ENCODE data around the gene BAIAP2.

The BAIAP2 gene

DNA sequence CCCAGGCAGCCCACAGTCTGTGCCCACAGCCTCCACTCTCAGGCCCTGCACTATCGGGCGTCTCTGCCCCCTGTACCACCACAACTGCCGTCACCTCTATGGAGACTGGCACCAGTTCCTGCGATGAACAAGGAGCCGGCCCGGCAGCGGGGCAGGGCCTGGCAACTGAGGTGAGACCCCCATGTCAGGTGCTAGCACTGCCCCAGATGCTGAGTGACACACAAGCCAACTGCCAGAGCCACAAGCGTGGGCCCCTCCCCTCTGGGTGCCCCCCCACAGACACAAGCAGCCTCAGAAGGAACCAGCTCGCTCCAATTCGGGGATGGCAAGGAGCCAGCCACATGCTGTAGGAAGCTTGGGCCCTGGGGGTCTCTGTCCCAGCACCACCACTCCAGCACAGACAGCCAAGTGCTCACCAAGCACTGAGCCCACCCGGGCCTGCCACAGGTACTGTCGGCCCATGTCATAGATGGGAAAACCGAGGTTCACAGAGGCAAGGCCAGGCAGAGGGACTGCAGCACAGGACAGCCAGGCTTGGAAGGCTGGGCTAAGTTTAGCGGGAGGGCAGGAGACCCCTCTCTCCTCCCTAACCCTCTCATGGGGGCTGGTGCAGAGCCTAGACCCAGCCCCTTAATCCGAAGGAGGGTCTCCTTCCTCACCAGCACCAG lies 128.9 kb downstream of the BAIAP2 start:
- no peak for DNase-seq

DNA sequence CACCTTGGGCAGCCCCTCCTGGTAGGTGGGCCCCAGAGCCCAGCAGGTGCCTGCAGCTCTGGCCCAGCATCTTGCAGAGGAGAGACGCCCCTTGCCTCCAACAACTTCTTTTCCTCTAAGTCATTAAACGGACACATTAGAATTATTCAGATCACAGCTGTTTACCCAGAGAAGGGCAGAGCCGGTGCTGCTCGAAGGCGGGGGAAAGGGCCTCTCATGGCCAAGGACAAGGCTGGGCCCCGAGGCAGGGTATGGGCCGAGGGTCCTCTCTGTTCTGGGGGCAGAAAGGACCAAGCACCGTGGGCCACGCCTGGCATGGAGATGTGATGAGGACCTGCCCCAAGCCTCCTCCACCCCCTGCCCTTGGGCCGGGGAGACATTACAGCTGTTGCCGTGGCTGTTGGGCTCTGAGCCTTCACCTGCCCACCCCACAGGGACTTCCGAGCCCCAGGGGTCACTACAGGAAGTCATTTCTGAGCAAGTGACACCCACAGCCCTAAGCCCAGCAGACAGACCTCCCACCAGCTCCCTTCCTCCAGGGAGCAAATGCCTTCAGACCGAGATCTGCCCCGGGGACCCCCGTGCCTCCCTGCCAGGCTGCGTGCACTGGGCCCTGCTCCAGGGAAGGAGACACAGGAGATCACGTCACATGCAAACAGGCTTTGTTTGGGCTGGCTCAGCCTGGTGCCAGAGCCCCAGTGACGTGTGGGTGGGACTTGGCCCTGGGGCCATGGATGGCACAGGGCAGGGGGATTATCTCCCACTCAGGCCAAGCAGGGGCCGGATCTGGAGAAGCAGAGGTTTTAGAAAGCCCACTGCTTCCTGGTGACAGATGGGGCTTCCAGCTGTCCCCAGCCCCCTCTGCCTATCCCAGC lies 129.7 kb downstream of the BAIAP2 start:
- DNase-seq, result no peak

- no peak for DNase-seq
Observed at GRCh38 chr17:81165246-81166032, 130.5 kb downstream of the BAIAP2 start, which contains the start of gene PVALEF. Gene PVALEF, plus strand, starts transcription at chr17:81165507. Its CDS starts 15,720 bp downstream, at chr17:81181227.

- DNase-seq, result no peak
Observed at GRCh38 chr17:81166033-81166492, 131.1 kb downstream of the BAIAP2 start, which contains the start of gene AATK. Gene AATK, minus strand, starts transcription at chr17:81166221. Its CDS starts 229 bp downstream, at chr17:81165992.

Data from fibroblast of skin of right quadriceps (primary cell).